HCT116 (cell line): ENCODE measurements around the gene LARP1. TPM values are rescaled to one million over a fixed set of nuclear protein-coding genes. Genes with fewer than 3 reads are reported as not detected.
A peak's percentile ranks its signal among the peaks of the same experiment; 100 is the strongest.

Experiments
- ATAC-seq: fragments of 200-7000 bp; cut with Tn5 transposase; 2 replicates; pipeline ENCODE4 v1.9.1; 2020; ENCODE audit warnings: mild to moderate bottlenecking, moderate library complexity
- BruUV-seq: library from RNA; stranded (reverse); fragments of 400-500 nt; replicated peaks from 2 replicates; lab custom pipeline; 2021; lab: Mats Ljungman, UMichigan
- CTCF ChIA-PET: fragments of 300-600 bp; sonication (Branson Sonifier 250); formaldehyde crosslinking; loops from one replicate; lab custom pipeline; 2021; ENCODE audit warnings: antibody characterized with exemption; lab: Charles Lee
- POLR2A ChIA-PET: fragments of 300-600, 350-600 bp; sonication (Branson Sonifier 250); formaldehyde crosslinking; loops from one replicate; lab custom pipeline; 2021; ENCODE audit warnings: antibody characterized with exemption; lab: Charles Lee
- RAD21 ChIA-PET, 2 experiments: fragments of 300-600 bp; sonication (Branson Sonifier 250); formaldehyde crosslinking; loops; one replicate each; lab custom pipeline; 2023; ENCODE audit warnings: low total read pairs in 2 of 2; ENCODE audit not compliant: uncharacterized antibody in 2 of 2, unreplicated experiment in 2 of 2, low non-redundant PET in 1 of 2; lab: Charles Lee
- DNase-seq: peaks from one replicate; pipeline ENCODE4 v3.0.0-alpha.2; 2010; ENCODE audit warnings: low read depth, low spot score
- H2AFZ ChIP-seq: fragments of 200-600 bp; shearing (Covaris generic), sonication (generic); 2 replicates; pipeline ENCODE4 v1.6.1; 2017; ENCODE audit warnings: low read depth, mixed run types, mixed read lengths, antibody characterized with exemption, low read length; ENCODE audit not compliant: poor library complexity, severe bottlenecking
- H3K27ac ChIP-seq: 2 replicates; pipeline ENCODE4 v1.5.1; 2012; ENCODE audit warnings: low read depth, low read length
- H3K27me3 ChIP-seq: fragments of 200-600 bp; sonication (generic); 2 replicates; pipeline ENCODE4 v1.6.1; 2016; ENCODE audit warnings: mixed run types, low read length, mixed read lengths; ENCODE audit not compliant: insufficient read depth
- H3K36me3 ChIP-seq, 2 experiments: fragments of 200-500 bp in 1 of 2; fragments of 200-600 bp in 1 of 2; sonication (Bioruptor generic) in 1 of 2; sonication (generic) in 1 of 2; 2 replicates each; pipeline versions ENCODE4 v1.5.1 to v1.6.1; 2014 to 2016; ENCODE audit warnings: low read length in 2 of 2, inconsistent platforms in 1 of 2, mixed read lengths in 1 of 2, mixed run types in 1 of 2; ENCODE audit not compliant: insufficient read depth in 2 of 2, control insufficient read depth in 1 of 2
- H3K4me1 ChIP-seq, 2 experiments: fragments of 200-600 bp in 1 of 2; sonication (generic) in 1 of 2; 2 replicates each; pipeline versions ENCODE4 v1.5.1 to v1.6.1; 2012 to 2017; ENCODE audit warnings: low read length in 2 of 2, inconsistent platforms in 1 of 2, mild to moderate bottlenecking in 1 of 2, mixed read lengths in 1 of 2, mixed run types in 1 of 2, moderate library complexity in 1 of 2; ENCODE audit not compliant: insufficient read depth in 2 of 2, control insufficient read depth in 1 of 2
- H3K4me2 ChIP-seq: fragments of 200-600 bp; sonication (generic); 2 replicates; pipeline ENCODE4 v1.6.1; 2017; ENCODE audit warnings: mixed run types, low read length, mixed read lengths
- H3K4me3 ChIP-seq, 2 experiments: fragments of 200-600 bp in 1 of 2; sonication (generic) in 1 of 2; replicated peaks in 1 of 2; 2 replicates each; pipeline ENCODE4 v1.5.1; 2011 to 2016; ENCODE audit warnings: low read length in 2 of 2, control low read depth in 1 of 2, low read depth in 1 of 2, mild to moderate bottlenecking in 1 of 2, mixed read lengths in 1 of 2, mixed run types in 1 of 2
- H3K79me2 ChIP-seq: fragments of 200-600 bp; sonication (generic); 2 replicates; pipeline ENCODE4 v1.6.1; 2017; ENCODE audit warnings: mild to moderate bottlenecking, mixed run types, low read length, moderate library complexity, mixed read lengths; ENCODE audit not compliant: insufficient read depth
- H3K9ac ChIP-seq: fragments of 200-600 bp; sonication (generic); 2 replicates; pipeline ENCODE4 v1.6.1; 2016; ENCODE audit warnings: low read length, mixed read lengths
- H3K9me2 ChIP-seq: fragments of 200-600 bp; sonication (generic), shearing (Covaris generic); 2 replicates; pipeline ENCODE4 v1.6.1; 2017; ENCODE audit warnings: mixed run types, mild to moderate bottlenecking, moderate library complexity; ENCODE audit not compliant: insufficient read depth
- H3K9me3 ChIP-seq, 2 experiments: fragments of 200-500 bp in 1 of 2; fragments of 200-600 bp in 1 of 2; sonication (Bioruptor generic) in 1 of 2; sonication (generic) in 1 of 2; 2 replicates each; pipeline ENCODE4 v1.6.1; 2014 to 2017; ENCODE audit warnings: low read length in 2 of 2, mixed read lengths in 2 of 2, inconsistent platforms in 1 of 2, low read depth in 1 of 2, mild to moderate bottlenecking in 1 of 2, mixed run types in 1 of 2, moderate library complexity in 1 of 2; ENCODE audit not compliant: control insufficient read depth in 1 of 2, insufficient read depth in 1 of 2
- H4K20me1 ChIP-seq: fragments of 200-600 bp; sonication (generic), shearing (Covaris generic); 2 replicates; pipeline ENCODE4 v1.6.1; 2017; ENCODE audit warnings: mixed run types, mild to moderate bottlenecking, moderate library complexity; ENCODE audit not compliant: insufficient read depth
- CTCF ChIP-seq, 3 experiments: fragments of 200-600 bp in 1 of 3; sonication (generic) in 1 of 3; IDR thresholded peaks in 2 of 3; conservative IDR thresholded peaks in 1 of 3; 2 replicates each; pipeline ENCODE4 v1.5.1; 2012 to 2017; ENCODE audit warnings: low read depth in 2 of 3, low read length in 2 of 3, antibody characterized with exemption in 1 of 3, borderline replicate concordance in 1 of 3, control low read depth in 1 of 3, mild to moderate bottlenecking in 1 of 3, mixed read lengths in 1 of 3, mixed run types in 1 of 3, moderate library complexity in 1 of 3; ENCODE audit not compliant: insufficient read depth in 1 of 3
- POLR2A ChIP-seq: IDR thresholded peaks from 2 replicates; pipeline ENCODE4 v1.7.0; 2011; ENCODE audit warnings: borderline replicate concordance; ENCODE audit not compliant: insufficient read depth, insufficient read length; ENCODE audit errors: extremely low read depth
- POLR2AphosphoS5 ChIP-seq: IDR thresholded peaks from 2 replicates; pipeline ENCODE4 v1.6.1; 2011; ENCODE audit warnings: mild to moderate bottlenecking, low read depth, low read length, moderate library complexity
- TCF7L2 ChIP-seq: IDR thresholded peaks from 2 replicates; pipeline ENCODE4 v1.7.0; 2011; ENCODE audit warnings: borderline replicate concordance, inconsistent platforms; ENCODE audit not compliant: insufficient read depth, insufficient read length; ENCODE audit errors: extremely low read depth
- ZNF274 ChIP-seq: fragments of 200-500 bp; sonication (Bioruptor generic); IDR thresholded peaks from 2 replicates; pipeline ENCODE4 v1.6.1; 2014; ENCODE audit warnings: mild to moderate bottlenecking, low read depth, low read length, inconsistent platforms
- intact Hi-C: fragments of 100-400 bp; cut with micrococcal nuclease; formaldehyde crosslinking; loops from 2 replicates; pipeline ENCODE4 v1.10.0; 2022
- total RNA-seq: library from RNA; stranded (reverse); gene quantifications from one replicate; pipeline ENCODE4 v1.2.1, GENCODE V29; 2021; ENCODE audit not compliant: unreplicated experiment

LARP1 gene
- total RNA-seq, 1 experiment from 2014 or later = 201 TPM

GRCh38 chr5:154756868-154757813, 2.0 kb downstream of the LARP1 start:
- CTCF ChIA-PET = no interaction called here
- DNase-seq = no peak
- Histone ChIP-seq H3K4me2 (peak overlapping the region; percentile 95), H3K27me3 (no peaks in the 10 kb centered on the region), H3K9me2 (no peaks in the 10 kb centered on the region), H3K4me1 (peaks cover 33 to 62% of the 10 kb centered on the region in 2 experiments), H3K79me2 (peaks cover 78% of the 10 kb centered on the region), H3K36me3 (peaks cover 0 to 4% of the 10 kb centered on the region in 2 experiments; a peak in 1 of 4 replicates), H3K9ac (peak overlapping the region; percentile 94), H2AFZ (no peak overlapping the region), H3K4me3 (peak overlapping the region; percentile 90 to 92), H4K20me1 (peaks cover 36% of the 10 kb centered on the region; the same call in 1 of the 2 replicates), H3K9me3 (no peaks in the 10 kb centered on the region), H3K27ac (peak overlapping the region; percentile 94)
- intact Hi-C loops = no loop called here
- POLR2A ChIA-PET = no interaction called here
- peak; percentile 2; the same call in 1 of the 2 replicates for ATAC-seq
- peak; percentile 20 for TF ChIP-seq POLR2A
- peak; percentile 18 for TF ChIP-seq TCF7L2
- TF ChIP-seq CTCF (IDR thresholded peaks at IDR 0.05 in 2 of 3, conservative IDR thresholded peaks at IDR 0.05 in 1 of 3; ENCODE audit: borderline replicate concordance in 1 of 3, insufficient read depth in 1 of 3, low read depth in 2 of 3, low read length in 2 of 3) = no peak
- TF ChIP-seq POLR2AphosphoS5 = peak; percentile 44
- TF ChIP-seq ZNF274 = no peak
- RAD21 ChIA-PET = no interaction called here
- no TSS peak for BruUV-seq
